ENCODE measurements around the gene FAM210B. TPM values are rescaled to one million over a fixed set of nuclear protein-coding genes. Genes with fewer than 3 reads are reported as not detected.

Gene FAM210B
- total RNA-seq, 2 donors from 2014 or later = 66.5 to 159 TPM

- no peak for TF ChIP-seq POLR2A (IDR thresholded peaks at IDR 0.05)
- no peak for TF ChIP-seq POLR2AphosphoS5 (IDR thresholded peaks at IDR 0.05)
- no peak for TF ChIP-seq CTCF (IDR thresholded peaks at IDR 0.05)
- Histone ChIP-seq H3K9me3 (no peaks in the 10 kb centered on the region), H3K36me3 (no peaks in the 10 kb centered on the region), H3K4me3 (no peak overlapping the region), H3K27me3 (replicated peaks; ENCODE audit: insufficient read depth) (no peaks in the 10 kb centered on the region), H3K4me1 (replicated peaks) (no peaks in the 10 kb centered on the region), H3K27ac (no peak overlapping the region)
- 20% methylated on average over 10 of the region's 10 CpGs for WGBS
- intact Hi-C loops (cut with DNase I) = no loop called here
- DNase-seq (ENCODE audit: low spot score) = no peak
Observed at GRCh38 chr20:56391037-56391436, 32.3 kb downstream of the FAM210B start.

- no peak for DNase-seq (ENCODE audit: low spot score)
- intact Hi-C loops (cut with DNase I) = loop anchor here (1.0 to 2.0 kb wide), 2 partner anchors 33 to 77 kb away; partner anchors contain the start of genes FAM210B and RTF2
- Histone ChIP-seq H3K27me3 (replicated peaks; ENCODE audit: insufficient read depth) (no peaks in the 10 kb centered on the region), H3K4me3 (peak overlapping the region; percentile 49 to 81), H3K36me3 (no peaks in the 10 kb centered on the region), H3K4me1 (replicated peaks) (no peaks in the 10 kb centered on the region), H3K9me3 (no peaks in the 10 kb centered on the region), H3K27ac (peak overlapping the region; percentile 83 to 91)
- TF ChIP-seq CTCF (IDR thresholded peaks at IDR 0.05) (no peak), POLR2A (IDR thresholded peaks at IDR 0.05) (no peak), POLR2AphosphoS5 (IDR thresholded peaks at IDR 0.05) (no peak)
- under 1% methylated on average over 28 of the region's 29 CpGs for WGBS
Observed at GRCh38 chr20:56391596-56392131, 32.9 kb downstream of the FAM210B start.

GRCh38 chr20:56392132-56392880 lies 33.5 kb downstream of the FAM210B start, which contains the start of the genes AURKA and CSTF1:
TSS of gene AURKA (minus strand) at chr20:56392215. CDS start at chr20:56388197, 4,018 bp downstream.
TSS of gene CSTF1 (plus strand) at chr20:56392645. CDS start at chr20:56395553, 2,908 bp downstream.
- Histone ChIP-seq H3K9me3 (no peaks in the 10 kb centered on the region), H3K4me3 (peak within 1 kb of the TSS; percentile 49 to 81), H3K27ac (peak within 1 kb of the TSS; percentile 83 to 91), H3K4me1 (replicated peaks) (no peaks in the 10 kb centered on the region), H3K36me3 (peaks cover 0 to 2% of the 10 kb centered on the region in 2 donors), H3K27me3 (replicated peaks; ENCODE audit: insufficient read depth) (no peaks in the 10 kb centered on the region)
- intact Hi-C loops (cut with DNase I) = loop anchor here (1.0 to 2.0 kb wide), 2 partner anchors 34 to 76 kb away; partner anchors contain the start of genes FAM210B and RTF2
- WGBS = under 1% methylated on average over 53 of the region's 53 CpGs
- peak in 1 of 4 experiments; percentile 8 for TF ChIP-seq CTCF (IDR thresholded peaks at IDR 0.05)
- TF ChIP-seq POLR2AphosphoS5 (IDR thresholded peaks at IDR 0.05) = peak; percentile 98
- peak; percentile 51 for TF ChIP-seq POLR2A (IDR thresholded peaks at IDR 0.05)
- DNase-seq (ENCODE audit: low spot score) = peak; percentile 99

- Histone ChIP-seq H3K36me3 (peaks cover 0 to 5% of the 10 kb centered on the region in 2 donors), H3K9me3 (no peaks in the 10 kb centered on the region), H3K27me3 (replicated peaks; ENCODE audit: insufficient read depth) (no peaks in the 10 kb centered on the region), H3K27ac (peak overlapping the region; percentile 83 to 91), H3K4me1 (replicated peaks) (no peaks in the 10 kb centered on the region), H3K4me3 (peak overlapping the region; percentile 49 to 81)
- WGBS = under 1% methylated on average over 18 of the region's 18 CpGs
- no peak for DNase-seq (ENCODE audit: low spot score)
- intact Hi-C loops (cut with DNase I) = loop anchor here (1.0 to 2.0 kb wide), 2 partner anchors 35 to 76 kb away; partner anchors contain the start of genes FAM210B and RTF2
- TF ChIP-seq POLR2AphosphoS5 (IDR thresholded peaks at IDR 0.05) = no peak
- TF ChIP-seq CTCF (IDR thresholded peaks at IDR 0.05) = no peak
- no peak for TF ChIP-seq POLR2A (IDR thresholded peaks at IDR 0.05)
Observed at GRCh38 chr20:56392881-56393482, 34.2 kb downstream of the FAM210B start.
